ENCODE measurements around the gene MRPS18B. TPM values are rescaled to one million over a fixed set of nuclear protein-coding genes. Genes with fewer than 3 reads are reported as not detected.

MRPS18B gene
- total and polyA plus RNA-seq, 2 of the 13 experiments (the other 11 are each of a cell fraction or from before 2014, with no cell fraction given): 125 to 131 TPM

- TF ChIP-seq HMGXB4 (CRISPR knock-in tag; IDR thresholded peaks at IDR 0.05; ENCODE audit: borderline replicate concordance in 1 of 2, low read depth in 1 of 2) (peak; percentile 68 to 84; a peak in 3 of 4 replicates), NONO (IDR thresholded peaks at IDR 0.05) (no peak), NONO (CRISPR knock-in tag; conservative IDR thresholded peaks at IDR 0.05) (peak; percentile 93), TFDP2 (CRISPR knock-in tag; IDR thresholded peaks at IDR 0.05) (peak; percentile 58; the same call in 1 of the 2 replicates), ZNF749 (CRISPR knock-in tag; IDR thresholded peaks at IDR 0.05; ENCODE audit: borderline replicate concordance) (peak; percentile 27; the same call in 1 of the 2 replicates), ZSCAN5A (CRISPR knock-in tag; IDR thresholded peaks at IDR 0.05; ENCODE audit: borderline replicate concordance) (no peak), NCOA2 (CRISPR knock-in tag; IDR thresholded peaks at IDR 0.05) (peak; percentile 61), FOXA1 (IDR thresholded peaks at IDR 0.05) (no peak), FOXA1 (CRISPR knock-in tag; IDR thresholded peaks at IDR 0.05) (peak; percentile 53), ZNF589 (CRISPR knock-in tag; conservative IDR thresholded peaks at IDR 0.05) (no peak), STAT5B (CRISPR knock-in tag; IDR thresholded peaks at IDR 0.05) (peak; percentile 10; the same call in 1 of the 2 replicates), ZNF225 (CRISPR knock-in tag; IDR thresholded peaks at IDR 0.05) (peak; percentile 91), SMARCE1 (IDR thresholded peaks at IDR 0.05; ENCODE audit: borderline replicate concordance) (no peak), SNRNP70 (IDR thresholded peaks at IDR 0.05; ENCODE audit: low read depth, low read length) (no peak), ZNF496 (CRISPR knock-in tag; IDR thresholded peaks at IDR 0.05; ENCODE audit: insufficient replicate concordance) (no peak), ZBTB7A (CRISPR knock-in tag; IDR thresholded peaks at IDR 0.05) (peak; percentile 33; the same call in 1 of the 2 replicates), ZNF660 (CRISPR knock-in tag; IDR thresholded peaks at IDR 0.05; ENCODE audit: borderline replicate concordance, low read depth) (0 out of 2 replicates have a peak, but pooled peaks have one; percentile 26), KDM5B (CRISPR knock-in tag; IDR thresholded peaks at IDR 0.05; ENCODE audit: borderline replicate concordance) (peak; percentile 86; the same call in 1 of the 2 replicates), NFATC3 (CRISPR knock-in tag; IDR thresholded peaks at IDR 0.05) (peak; percentile 93; the same call in 1 of the 2 replicates), NR2F2 (IDR thresholded peaks at IDR 0.05; ENCODE audit: borderline replicate concordance, low read depth) (peak; percentile 71), MYNN (CRISPR knock-in tag; IDR thresholded peaks at IDR 0.05; ENCODE audit: low read depth) (no peak), RXRB (CRISPR knock-in tag; IDR thresholded peaks at IDR 0.05; ENCODE audit: borderline replicate concordance) (peak; percentile 40; the same call in 1 of the 2 replicates), ZFP90 (CRISPR knock-in tag; IDR thresholded peaks at IDR 0.05; ENCODE audit: borderline replicate concordance) (peak; percentile 91)
Measured at GRCh38 chr6:30626484-30627366, 9.1 kb downstream of the MRPS18B start, which contains the start of gene ATAT1 (continued).

Measured in HepG2 (cell line).